Stimulated activated CD4-positive, alpha-beta T cell treated with anti-CD3 and anti-CD28 coated beads, Interleukin-15, amount 100 ng/mL, for 48 hours (primary cell): Measurements from ENCODE around the gene CNKSR3.
"Not testable (repeated sequence)": the region's sequence is repeated elsewhere in the genome, so short reads cannot be mapped to it uniquely, and the experiment has no call there.

Experiments
- DNase-seq, 2 donors: peaks; one replicate each; pipeline ENCODE4 v3.0.0-alpha.2; 2020; ENCODE audit warnings: low read depth in 2 of 2

Gene CNKSR3

GRCh38 chr6:154510144-154510905, at the start of gene CNKSR3:
Gene CNKSR3, minus strand, starts transcription at chr6:154510685. Its CDS starts 571 bp downstream, at chr6:154510114.
- peak; percentile 7 to 39 for DNase-seq

- no peak for DNase-seq
Measured at GRCh38 chr6:154558984-154559383, 48.5 kb upstream of the CNKSR3 start.

- no peak for DNase-seq
Measured at GRCh38 chr6:154558513-154558912, 48.0 kb upstream of the CNKSR3 start.

GRCh38 chr6:154555073-154555677, 44.7 kb upstream of the CNKSR3 start:
- no peak for DNase-seq

GRCh38 chr6:154554491-154554890, 44.0 kb upstream of the CNKSR3 start:
- DNase-seq: no peak

GRCh38 chr6:154550779-154551178, 40.3 kb upstream of the CNKSR3 start:
- DNase-seq: no peak

GRCh38 chr6:154549179-154549578, 38.7 kb upstream of the CNKSR3 start:
- DNase-seq: no peak

GRCh38 chr6:154548130-154548830, 37.8 kb upstream of the CNKSR3 start:
- DNase-seq: no peak

- no peak for DNase-seq
Measured at GRCh38 chr6:154543628-154544027, 33.1 kb upstream of the CNKSR3 start.

GRCh38 chr6:154542747-154543146, 32.3 kb upstream of the CNKSR3 start:
- no peak for DNase-seq

- DNase-seq: not testable (repeated sequence)
Measured at GRCh38 chr6:154541837-154542236, 31.4 kb upstream of the CNKSR3 start.

GRCh38 chr6:154539593-154540269, 29.2 kb upstream of the CNKSR3 start:
- DNase-seq: no peak

GRCh38 chr6:154538640-154539191, 28.2 kb upstream of the CNKSR3 start:
- DNase-seq: no peak

GRCh38 chr6:154537511-154538325, 27.2 kb upstream of the CNKSR3 start:
- DNase-seq: no peak

- no peak for DNase-seq
Measured at GRCh38 chr6:154536999-154537398, 26.5 kb upstream of the CNKSR3 start.

- no peak for DNase-seq
Measured at GRCh38 chr6:154536255-154536654, 25.8 kb upstream of the CNKSR3 start.

GRCh38 chr6:154535851-154536250, 25.4 kb upstream of the CNKSR3 start:
- DNase-seq: no peak

GRCh38 chr6:154535147-154535546, 24.7 kb upstream of the CNKSR3 start:
- no peak for DNase-seq

- DNase-seq: no peak
Measured at GRCh38 chr6:154534531-154534930, 24.0 kb upstream of the CNKSR3 start.

- no peak for DNase-seq
Measured at GRCh38 chr6:154532426-154532825, 21.9 kb upstream of the CNKSR3 start.

- DNase-seq: no peak
Measured at GRCh38 chr6:154529957-154530356, 19.5 kb upstream of the CNKSR3 start.
